BLaER1 (cell line): ENCODE data around the gene S100A7A.
A peak's percentile ranks its signal among the peaks of the same experiment; 100 is the strongest.

Experiments
- H3K27ac ChIP-seq: shearing (Covaris generic); formaldehyde crosslinking; 2 replicates; pipeline ENCODE4 v1.8.1; 2022
- H3K27me3 ChIP-seq: shearing (Covaris generic); formaldehyde crosslinking; 2 replicates; pipeline ENCODE4 v1.8.1; 2022
- H3K36me3 ChIP-seq: shearing (Covaris generic); formaldehyde crosslinking; 2 replicates; pipeline ENCODE4 v1.8.1; 2022
- H3K4me1 ChIP-seq: shearing (Covaris generic); formaldehyde crosslinking; 2 replicates; pipeline ENCODE4 v1.8.1; 2022
- H3K4me2 ChIP-seq: shearing (Covaris generic); formaldehyde crosslinking; 2 replicates; pipeline ENCODE4 v1.8.1; 2022
- H3K4me3 ChIP-seq: shearing (Covaris generic); formaldehyde crosslinking; 2 replicates; pipeline ENCODE4 v1.8.1; 2022
- H3K9ac ChIP-seq: shearing (Covaris generic); formaldehyde crosslinking; 2 replicates; pipeline ENCODE4 v1.8.1; 2022
- H3K9me3 ChIP-seq: shearing (Covaris generic); formaldehyde crosslinking; 2 replicates; pipeline ENCODE4 v1.8.1; 2022
- H4K20me1 ChIP-seq: shearing (Covaris generic); formaldehyde crosslinking; 2 replicates; pipeline ENCODE4 v1.8.1; 2022
- Cebpa-rat ChIP-seq: shearing (Covaris generic); IDR thresholded peaks from 2 replicates; pipeline ENCODE4 v1.8.1; 2022

S100A7A gene

GRCh38 chr1:153384958-153385580 is 31.3 kb upstream of the S100A7A start:
- no peaks in the 10 kb centered on the region for H4K20me1 ChIP-seq
- peaks cover 28% of the 10 kb centered on the region for H3K9me3 ChIP-seq
- no peak overlapping the region for H3K27ac ChIP-seq
- H3K4me2 ChIP-seq: no peak overlapping the region
- H3K9ac ChIP-seq: no peak overlapping the region
- H3K27me3 ChIP-seq: no peaks in the 10 kb centered on the region
- no peak overlapping the region for H3K4me3 ChIP-seq
- no peaks in the 10 kb centered on the region for H3K36me3 ChIP-seq
- H3K4me1 ChIP-seq: peaks cover 15% of the 10 kb centered on the region
- no peak for TF ChIP-seq Cebpa-rat

DNA sequence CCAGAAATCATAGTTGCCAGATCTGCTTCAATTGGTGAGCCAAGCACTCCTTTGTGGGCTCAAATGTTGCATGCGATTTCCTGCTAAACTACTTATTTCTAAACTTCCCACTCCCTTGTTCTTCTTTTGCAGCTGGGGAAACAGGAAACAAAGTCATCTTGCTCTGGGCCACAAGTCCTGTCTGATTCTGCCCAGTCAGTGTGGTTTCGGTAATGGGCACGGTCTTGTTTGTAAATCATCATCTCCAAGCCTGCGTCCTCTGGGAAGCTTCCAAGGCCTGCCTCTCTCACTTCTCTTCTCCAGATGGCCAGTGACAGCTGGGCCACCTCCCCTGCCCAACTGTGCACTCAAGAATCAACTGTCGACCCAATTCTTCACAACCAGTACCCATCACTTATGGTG is 29.8 kb upstream of the S100A7A start:
- Histone ChIP-seq H3K9ac (no peak overlapping the region), H4K20me1 (no peaks in the 10 kb centered on the region), H3K9me3 (peaks cover 17% of the 10 kb centered on the region)

GRCh38 chr1:153387001-153387400 is 29.3 kb upstream of the S100A7A start:
- H4K20me1 ChIP-seq: no peaks in the 10 kb centered on the region
- H3K9me3 ChIP-seq: 0 out of 2 replicates have a peak, but pooled peaks cover 12% of the 10 kb centered on the region
- H3K4me2 ChIP-seq: peak overlapping the region; percentile 61; the same call in 1 of the 2 replicates
- no peak overlapping the region for H3K27ac ChIP-seq
- no peak for TF ChIP-seq Cebpa-rat
- no peaks in the 10 kb centered on the region for H3K27me3 ChIP-seq
- H3K36me3 ChIP-seq: no peaks in the 10 kb centered on the region
- no peak overlapping the region for H3K9ac ChIP-seq
- H3K4me1 ChIP-seq: peaks cover 19% of the 10 kb centered on the region
- no peak overlapping the region for H3K4me3 ChIP-seq

More for the DNA sequence above, 29.8 kb upstream of the S100A7A start:
- Histone ChIP-seq H3K36me3 (no peaks in the 10 kb centered on the region), H3K27ac (no peak overlapping the region), H3K27me3 (no peaks in the 10 kb centered on the region), H3K4me3 (no peak overlapping the region), H3K4me2 (peak overlapping the region; percentile 61), H3K4me1 (peaks cover 19% of the 10 kb centered on the region)
- no peak for TF ChIP-seq Cebpa-rat

DNA sequence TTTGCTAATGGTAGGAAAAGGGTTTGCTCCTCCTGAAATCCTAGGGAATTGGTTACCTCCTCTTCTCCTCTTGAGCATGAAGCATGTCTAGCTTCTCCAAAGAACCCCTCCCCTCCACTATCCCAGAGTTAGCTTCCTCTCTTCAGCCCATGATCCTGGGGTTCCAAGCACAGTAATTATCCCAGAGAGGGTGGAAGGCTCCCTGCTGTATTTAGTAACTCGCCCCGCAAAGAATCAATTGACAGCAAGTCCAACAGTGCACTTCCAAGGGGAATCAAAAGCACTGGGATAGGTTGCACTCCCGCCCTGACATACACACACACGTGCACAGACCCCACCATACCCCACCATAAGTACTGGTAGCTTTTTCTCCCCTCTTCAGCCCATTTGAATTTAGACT is 28.5 kb upstream of the S100A7A start:
- Histone ChIP-seq H4K20me1 (no peaks in the 10 kb centered on the region), H3K4me1 (peaks cover 19% of the 10 kb centered on the region), H3K27me3 (no peaks in the 10 kb centered on the region), H3K4me2 (no peak overlapping the region), H3K36me3 (no peaks in the 10 kb centered on the region), H3K9me3 (0 out of 2 replicates have a peak, but pooled peaks cover 4% of the 10 kb centered on the region), H3K9ac (no peak overlapping the region), H3K27ac (no peak overlapping the region), H3K4me3 (no peak overlapping the region)
- no peak for TF ChIP-seq Cebpa-rat

DNA sequence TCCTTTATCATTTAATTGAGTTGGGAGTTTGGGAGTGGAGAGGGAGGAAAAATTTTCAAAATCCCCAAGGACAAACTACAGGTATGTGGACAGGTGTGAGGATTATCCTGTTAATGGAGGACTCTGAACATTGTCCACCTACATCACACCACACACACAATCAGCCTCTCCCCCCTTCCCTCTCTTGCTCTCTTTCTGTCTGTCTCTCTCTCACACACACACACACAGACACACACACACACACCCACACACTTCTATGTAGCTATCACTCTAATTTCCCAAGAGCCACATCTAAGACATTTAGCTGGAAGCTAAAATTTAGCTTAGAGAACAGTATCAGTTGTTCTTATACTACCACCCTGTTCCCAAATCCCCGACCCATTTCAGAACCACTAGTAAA is 26.9 kb upstream of the S100A7A start:
- Histone ChIP-seq H3K27ac (no peak overlapping the region), H3K9ac (no peak overlapping the region), H3K36me3 (no peaks in the 10 kb centered on the region), H3K9me3 (no peaks in the 10 kb centered on the region), H3K4me2 (no peak overlapping the region), H3K4me3 (no peak overlapping the region), H4K20me1 (no peaks in the 10 kb centered on the region), H3K4me1 (peaks cover 25% of the 10 kb centered on the region), H3K27me3 (no peaks in the 10 kb centered on the region)
- TF ChIP-seq Cebpa-rat: no peak

DNA sequence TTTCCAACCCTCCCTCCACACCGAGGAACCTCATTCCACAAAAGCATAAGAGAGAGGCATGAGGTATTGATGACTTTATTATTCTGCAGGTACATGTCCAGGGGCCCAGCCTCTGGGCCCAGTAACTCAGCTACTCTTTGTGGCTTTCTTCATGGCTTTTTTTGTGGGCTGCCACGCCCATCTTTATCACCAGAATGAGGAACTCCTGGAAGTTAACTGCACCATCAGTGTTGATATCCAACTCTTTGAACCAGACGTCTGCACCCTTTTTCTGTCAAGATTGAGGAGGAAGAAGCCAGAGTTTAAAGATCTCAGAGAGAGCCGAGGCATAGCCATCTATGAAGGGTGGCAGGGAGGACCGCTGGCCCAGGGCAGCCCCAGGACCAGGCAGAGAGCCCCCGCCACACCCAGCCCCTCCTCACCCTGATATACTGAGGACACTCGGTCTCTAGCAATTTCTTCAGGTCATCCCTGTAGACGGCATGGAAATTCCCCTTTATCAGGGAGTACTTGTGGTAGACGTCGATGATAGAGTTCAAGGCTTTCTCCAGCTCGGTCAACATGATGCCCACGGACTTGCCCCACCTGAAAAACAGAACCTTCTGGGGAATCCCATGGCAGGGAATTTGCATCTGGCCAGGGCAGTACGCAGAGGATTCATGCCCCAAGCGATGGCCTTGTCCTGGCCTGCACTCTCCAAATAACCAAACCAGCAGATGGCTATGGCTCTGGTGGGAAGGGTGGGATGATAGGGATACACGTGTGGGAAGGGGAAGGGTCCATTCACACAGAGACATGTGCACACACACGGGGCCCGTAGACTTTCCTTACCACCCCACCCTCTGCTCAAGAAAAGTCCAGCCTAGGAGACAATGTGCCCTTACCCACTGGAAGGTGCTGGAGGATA is 26.1 kb upstream of the S100A7A start:
- Histone ChIP-seq H3K9ac (no peak overlapping the region), H3K4me2 (no peak overlapping the region), H3K9me3 (no peaks in the 10 kb centered on the region), H3K36me3 (no peaks in the 10 kb centered on the region), H4K20me1 (no peaks in the 10 kb centered on the region), H3K27me3 (no peaks in the 10 kb centered on the region), H3K4me1 (peaks cover 34% of the 10 kb centered on the region), H3K4me3 (no peak overlapping the region), H3K27ac (no peak overlapping the region)
- no peak for TF ChIP-seq Cebpa-rat

DNA sequence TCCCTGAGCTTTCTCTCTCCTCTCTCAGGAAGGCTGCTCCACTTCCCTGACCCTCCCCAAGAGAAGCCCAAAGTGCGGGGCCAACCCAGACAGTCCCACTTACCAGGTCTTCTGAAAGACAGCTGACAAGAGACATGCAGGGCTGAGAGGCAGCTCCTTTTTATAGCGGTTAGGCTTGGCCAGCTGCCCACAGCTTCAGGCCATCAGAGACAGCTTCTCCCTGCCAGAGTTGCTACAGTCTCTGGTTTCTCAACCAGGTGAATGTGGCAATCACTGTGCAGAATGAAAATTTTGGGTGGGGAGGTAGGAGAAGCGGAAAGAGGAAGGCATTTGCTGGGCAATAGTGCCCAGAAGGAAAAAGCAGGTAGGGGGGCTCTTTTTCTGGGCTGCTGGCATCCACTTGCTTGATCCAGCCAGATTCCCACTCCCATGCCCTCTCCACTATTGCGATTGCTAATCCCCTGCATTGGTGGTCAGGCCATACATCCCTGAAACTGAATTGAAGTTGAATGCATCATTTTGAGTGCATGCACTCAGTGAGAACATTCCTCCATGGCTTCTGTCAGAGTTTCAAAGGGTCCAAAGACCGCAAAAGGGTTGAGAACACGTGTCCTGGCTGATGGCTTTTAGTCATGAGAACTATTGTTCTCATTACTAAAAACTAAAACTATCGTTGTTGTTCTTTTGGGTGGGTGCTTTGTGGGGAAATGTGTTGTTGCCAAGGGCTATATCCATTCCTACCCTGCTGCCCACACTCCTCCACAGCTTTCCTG is 25.2 kb upstream of the S100A7A start, which contains the start of gene S100A8:
Gene S100A8 (minus strand): TSS at position 136 of the 773 bp plus-strand sequence. CDS start 538 bp downstream, outside the sequence.
- Histone ChIP-seq H3K27me3 (no peaks in the 10 kb centered on the region), H3K4me3 (no peak within 1 kb of the TSS), H3K27ac (no peak within 1 kb of the TSS)

GRCh38 chr1:153392258-153392657 is 24.1 kb upstream of the S100A7A start:
- H3K4me2 ChIP-seq: no peak overlapping the region
- no peak overlapping the region for H3K27ac ChIP-seq
- no peaks in the 10 kb centered on the region for H3K27me3 ChIP-seq
- H3K36me3 ChIP-seq: no peaks in the 10 kb centered on the region
- no peaks in the 10 kb centered on the region for H4K20me1 ChIP-seq
- H3K4me3 ChIP-seq: no peak overlapping the region
- H3K9ac ChIP-seq: no peak overlapping the region
- H3K4me1 ChIP-seq: peaks cover 42% of the 10 kb centered on the region
- H3K9me3 ChIP-seq: no peaks in the 10 kb centered on the region
- no peak for TF ChIP-seq Cebpa-rat

More for the DNA sequence above, 25.2 kb upstream of the S100A7A start, which contains the start of gene S100A8:
- no peaks in the 10 kb centered on the region for H4K20me1 ChIP-seq
- no peaks in the 10 kb centered on the region for H3K9me3 ChIP-seq
- no peaks in the 10 kb centered on the region for H3K36me3 ChIP-seq
- H3K9ac ChIP-seq: no peak within 1 kb of the TSS
- peaks cover 38% of the 10 kb centered on the region for H3K4me1 ChIP-seq
- TF ChIP-seq Cebpa-rat: no peak
- no peak within 1 kb of the TSS for H3K4me2 ChIP-seq

DNA sequence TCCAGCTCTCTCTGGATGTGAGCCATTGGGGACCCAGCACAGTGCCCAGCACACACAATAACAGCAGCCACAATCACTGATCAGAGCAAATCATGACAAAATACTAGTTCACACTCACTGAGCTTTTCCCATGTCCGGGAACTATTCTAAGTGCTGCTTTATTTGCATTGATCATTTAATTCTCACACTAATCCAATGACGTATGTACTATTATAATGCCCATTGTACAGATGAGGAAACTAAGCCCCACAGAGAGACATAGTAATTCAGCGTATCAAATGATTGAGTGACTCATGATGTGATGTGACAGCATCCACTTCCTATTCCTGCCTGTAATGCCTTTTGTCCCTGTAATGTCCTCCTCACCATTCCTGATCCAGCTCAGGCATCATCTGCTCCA is 23.5 kb upstream of the S100A7A start:
- Histone ChIP-seq H3K27me3 (no peaks in the 10 kb centered on the region), H3K36me3 (no peaks in the 10 kb centered on the region), H3K4me1 (peaks cover 48% of the 10 kb centered on the region), H3K4me2 (no peak overlapping the region), H4K20me1 (no peaks in the 10 kb centered on the region), H3K27ac (no peak overlapping the region), H3K9me3 (no peaks in the 10 kb centered on the region), H3K4me3 (no peak overlapping the region), H3K9ac (no peak overlapping the region)
- no peak for TF ChIP-seq Cebpa-rat
